Heart right ventricle (tissue), 16 donors: ENCODE results near the gene CLEC19A. TPM values are rescaled to one million over a fixed set of nuclear protein-coding genes. Genes with fewer than 3 reads are reported as not detected.

Experiments used
- ATAC-seq, 8 donors: fragments of 200-7000 bp; cut with Tn5 transposase; one replicate each; pipeline ENCODE4 v1.9.1; 2020; ENCODE audit warnings: mild to moderate bottlenecking in 8 of 8, moderate library complexity in 8 of 8, moderate number of reproducible peaks in 1 of 8
- DNase-seq, 2 donors: peaks; one replicate each; pipeline ENCODE4 v3.0.0-alpha.2; 2020
- H3K27ac ChIP-seq, 10 donors: fragments of 200-600 bp; sonication (generic) in 2 of 10; one replicate each; pipeline versions ENCODE4 v1.5.0 to v1.8.0; 2020 to 2022; ENCODE audit warnings: mild to moderate bottlenecking in 3 of 10
- H3K27me3 ChIP-seq, 7 donors: fragments of 200-600 bp; one replicate each; pipeline ENCODE4 v1.8.0; 2021 to 2022; ENCODE audit warnings: mild to moderate bottlenecking in 2 of 7
- H3K36me3 ChIP-seq, 9 donors: fragments of 200-600 bp; sonication (generic) in 1 of 9; one replicate each; pipeline versions ENCODE4 v1.5.0 to v1.8.0; 2020 to 2022; ENCODE audit warnings: mild to moderate bottlenecking in 2 of 9
- H3K4me1 ChIP-seq, 9 donors: fragments of 200-600 bp; sonication (generic) in 1 of 9; one replicate each; pipeline versions ENCODE4 v1.5.0 to v1.8.0; 2020 to 2022; ENCODE audit warnings: mild to moderate bottlenecking in 4 of 9
- H3K4me3 ChIP-seq, 10 donors: fragments of 200-600 bp; sonication (generic) in 2 of 10; one replicate each; pipeline versions ENCODE4 v1.5.0 to v1.8.0; 2020 to 2022; ENCODE audit warnings: mild to moderate bottlenecking in 7 of 10, moderate library complexity in 2 of 10
- H3K9me3 ChIP-seq, 11 donors: fragments of 200-600 bp in 10 of 11; sonication (generic) in 2 of 11; one replicate each; pipeline versions ENCODE4 v1.5.0 to v1.8.0; 2013 to 2022; ENCODE audit warnings: mild to moderate bottlenecking in 2 of 11, control low read depth in 1 of 11, moderate library complexity in 1 of 11
- WGBS, 2 donors: extraction: QIAGEN DNeasy Blood & Tissue Kit; methylation state at CpG; one replicate each; pipeline ENCODE4 v1.1.7; 2013; ENCODE audit warnings: inconsistent platforms in 1 of 2; 5-methylcytosine and 5-hydroxymethylcytosine counted together
- intact Hi-C, 10 donors: fragments of 100-400 bp; cut with DNase I; formaldehyde crosslinking; loops; one replicate each; pipeline versions ENCODE4 v1.11.1 to v1.14.2; 2022
- polyA plus RNA-seq, 2 donors: library from polyadenylated mRNA; stranded (reverse); fragments of 200-250 nt; gene quantifications; one replicate each; pipeline ENCODE4 v1.2.3, GENCODE V29; 2013
- total RNA-seq, 10 donors: library from RNA; stranded (reverse); fragmentation: NEBNext Ultra II Directional in 3 of 10; extraction: Animal tissue kit (Norgen Biotek cat#: 25700) in 3 of 10; gene quantifications; one replicate each; pipeline versions ENCODE4 v1.2.1 to v1.2.4, GENCODE V29; 2021 to 2023
- TF ChIP-seq, protein P1 (sequence below), 9 donors: fragments of 200-600 bp; sonication (generic) in 2 of 9; IDR thresholded peaks; one replicate each; pipeline versions ENCODE4 v1.5.0 to v1.8.0; 2021 to 2022; ENCODE audit warnings: antibody characterized with exemption in 9 of 9, mild to moderate bottlenecking in 5 of 9, moderate library complexity in 1 of 9
- donor health status: Arrhythmogenic right ventricular cardiomyopathy.
- donor health status: ischemic (EF 13 %, LVEDD 7.1; RV severe dilation, severe dysfunction).
- donor health status: healthy with polysubstance abuse.
- donor health status: DM: no; HTN: yes; CAD: no.
- donor health status: DM: no; HTN: no; CAD: no.
- donor health status: ischemic (EF 25% LVEDD 6.9; RV normal size, moderate dysfunction).
- donor health status: ischemic (EF 25% LVEDD 5.7; RV mildly dilated, moderate dysfunction).
- donor health status: healthy.
- donor health status: DM: yes; HTN: yes; CAD: no.
- donor health status: Ischemic cardiomyopathy.
- donor health status: ischemic (EF 35%, LVEDD 5.7; RV mildly dilated, moderate dysfunction).
- donor health status: nonischemic (EF 11% LVEDD 7.7; RV severe dilation, severe dysfunction).
- donor health status: DM: yes; HTN: yes; CAD: no.
- donor health status: PGD.
- donor health status: ischemic (EF 29% LVEDD 5.4; RV normal size, mild dysfunction).
- donor health status: nonischemic (EF 23%, LVEDD 6.1; RV moderate dilation, normal function).

The CLEC19A gene
- total and polyA plus RNA-seq, 12 donors = not detected

DNA sequence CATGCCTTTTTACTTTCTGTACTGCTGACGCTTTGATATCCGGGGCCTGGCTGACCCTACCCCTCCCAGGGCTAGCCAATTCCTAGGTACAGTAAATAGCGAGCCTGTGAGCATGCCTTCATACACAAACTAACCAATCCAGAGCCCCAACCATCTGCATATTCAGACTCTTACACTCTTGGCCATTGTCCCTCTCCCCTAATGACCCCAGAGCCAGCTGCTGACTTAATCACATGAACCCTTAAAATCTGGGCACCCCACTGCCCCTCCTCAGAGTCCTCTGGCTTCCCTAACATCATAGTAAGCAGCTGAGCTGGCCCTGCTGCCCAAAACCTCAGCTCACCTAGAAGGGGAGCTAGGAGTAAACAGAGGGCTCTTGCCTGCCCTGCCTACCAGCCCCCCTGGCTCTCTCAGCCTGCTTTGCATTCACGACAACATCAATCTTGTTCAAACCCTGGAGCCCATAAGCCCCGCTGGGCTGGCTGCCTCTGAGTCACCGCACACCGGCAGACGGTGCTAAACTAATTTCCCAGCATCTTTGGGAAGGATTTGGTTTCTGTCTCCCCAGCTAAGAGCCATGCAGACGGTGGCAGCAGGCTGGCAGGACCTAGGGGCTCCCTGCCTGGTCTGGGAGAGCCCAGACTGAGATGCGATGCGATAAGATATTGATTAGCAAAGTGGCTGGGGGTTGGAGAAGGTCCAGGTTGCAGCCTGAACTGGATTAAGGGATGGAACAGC is 63.2 kb downstream of the CLEC19A start:
- Histone ChIP-seq H3K9me3 (no peaks in the 10 kb centered on the region), H3K27me3 (peaks cover 0 to 35% (median 33%) of the 10 kb centered on the region in 7 donors), H3K36me3 (no peaks in the 10 kb centered on the region), H3K27ac (no peak overlapping the region), H3K4me1 (no peaks in the 10 kb centered on the region), H3K4me3 (no peak overlapping the region)
- 9 to 12% methylated on average over 11 of the region's 11 CpGs for WGBS, 2 donors
- DNase-seq = no peak
- ATAC-seq = no peak
- TF ChIP-seq, protein P1, sequence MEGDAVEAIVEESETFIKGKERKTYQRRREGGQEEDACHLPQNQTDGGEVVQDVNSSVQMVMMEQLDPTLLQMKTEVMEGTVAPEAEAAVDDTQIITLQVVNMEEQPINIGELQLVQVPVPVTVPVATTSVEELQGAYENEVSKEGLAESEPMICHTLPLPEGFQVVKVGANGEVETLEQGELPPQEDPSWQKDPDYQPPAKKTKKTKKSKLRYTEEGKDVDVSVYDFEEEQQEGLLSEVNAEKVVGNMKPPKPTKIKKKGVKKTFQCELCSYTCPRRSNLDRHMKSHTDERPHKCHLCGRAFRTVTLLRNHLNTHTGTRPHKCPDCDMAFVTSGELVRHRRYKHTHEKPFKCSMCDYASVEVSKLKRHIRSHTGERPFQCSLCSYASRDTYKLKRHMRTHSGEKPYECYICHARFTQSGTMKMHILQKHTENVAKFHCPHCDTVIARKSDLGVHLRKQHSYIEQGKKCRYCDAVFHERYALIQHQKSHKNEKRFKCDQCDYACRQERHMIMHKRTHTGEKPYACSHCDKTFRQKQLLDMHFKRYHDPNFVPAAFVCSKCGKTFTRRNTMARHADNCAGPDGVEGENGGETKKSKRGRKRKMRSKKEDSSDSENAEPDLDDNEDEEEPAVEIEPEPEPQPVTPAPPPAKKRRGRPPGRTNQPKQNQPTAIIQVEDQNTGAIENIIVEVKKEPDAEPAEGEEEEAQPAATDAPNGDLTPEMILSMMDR (IDR thresholded peaks at IDR 0.05) = no peak
- intact Hi-C loops = no loop called here

DNA sequence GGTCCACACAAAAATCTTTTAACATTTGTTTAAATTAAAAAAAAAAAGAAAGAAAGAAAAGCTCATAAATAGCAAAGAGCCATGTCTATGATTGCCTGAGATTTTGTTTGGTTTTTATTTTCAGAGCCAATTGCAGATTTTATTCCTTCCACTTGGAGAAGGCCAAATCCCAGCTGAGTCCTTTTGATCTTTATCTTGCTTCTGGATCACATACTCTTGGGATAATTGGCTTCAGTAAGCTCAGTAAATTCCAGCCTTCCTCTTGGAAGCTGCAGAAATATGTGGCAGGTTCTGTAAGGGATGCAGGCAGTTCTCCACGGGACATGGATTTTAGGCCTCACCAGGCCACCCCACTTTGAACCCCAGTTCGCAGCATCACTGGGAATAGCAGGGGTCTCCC is 68.8 kb downstream of the CLEC19A start:
- no peak overlapping the region for H3K27ac ChIP-seq
- H3K4me3 ChIP-seq = no peak overlapping the region
- no peaks in the 10 kb centered on the region for H3K9me3 ChIP-seq
- H3K27me3 ChIP-seq = peaks cover 0 to 12% (median 4%) of the 10 kb centered on the region in 7 donors
- TF ChIP-seq, protein P1 (IDR thresholded peaks at IDR 0.05) = no peak
- 61 to 64% methylated on average over 2 of the region's 2 CpGs for WGBS, 2 donors
- intact Hi-C loops = no loop called here
- no peak for DNase-seq
- H3K4me1 ChIP-seq = no peaks in the 10 kb centered on the region
- no peaks in the 10 kb centered on the region for H3K36me3 ChIP-seq
- ATAC-seq = no peak

DNA sequence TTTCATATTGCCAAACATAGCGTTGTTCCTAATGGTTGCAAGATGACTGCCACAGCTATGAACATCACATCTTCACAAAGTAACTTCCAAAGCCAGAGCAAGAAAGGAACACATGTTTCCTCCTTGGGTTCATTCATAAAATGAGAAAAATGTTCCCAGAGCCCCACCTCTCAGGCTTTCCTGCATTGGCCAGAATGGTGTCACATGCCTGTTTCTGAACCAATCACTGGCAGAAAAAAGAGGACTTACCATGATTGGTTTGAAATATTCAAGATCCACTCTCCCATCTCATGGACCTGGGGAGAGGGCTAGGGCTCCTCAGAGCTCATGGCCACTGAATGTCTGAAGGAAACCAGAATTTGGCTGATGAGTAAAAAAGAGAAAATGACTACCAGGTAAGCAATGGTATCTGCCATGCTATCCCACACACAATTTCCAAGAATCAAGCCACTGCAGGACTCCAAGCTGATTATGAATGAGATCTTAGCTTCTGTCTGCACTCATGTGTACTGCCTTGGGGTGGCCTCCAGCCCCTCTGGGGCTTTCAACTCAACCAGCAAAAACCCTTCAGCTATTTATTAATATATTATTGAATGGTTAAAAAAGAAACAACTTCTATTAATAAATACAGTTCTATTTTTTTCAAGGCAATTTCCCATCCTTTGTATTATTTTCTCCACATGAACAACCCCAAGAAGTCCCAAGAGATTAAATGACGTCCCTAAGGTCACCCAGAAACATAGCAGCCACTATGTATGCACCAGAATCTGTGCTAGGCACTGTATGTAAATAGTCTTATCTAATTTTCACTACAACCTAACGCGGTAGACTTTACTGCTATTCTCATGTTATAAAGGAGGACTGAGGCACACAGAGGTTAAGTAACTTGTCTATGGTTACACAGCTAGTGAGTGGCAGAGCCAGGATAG is 70.8 kb downstream of the CLEC19A start:
- Histone ChIP-seq H3K27ac (no peak overlapping the region), H3K4me1 (no peaks in the 10 kb centered on the region), H3K9me3 (no peaks in the 10 kb centered on the region), H3K27me3 (peaks cover 0 to 13% (median 0%) of the 10 kb centered on the region in 7 donors), H3K36me3 (no peaks in the 10 kb centered on the region), H3K4me3 (no peak overlapping the region)
- 63 to 66% methylated on average over 4 of the region's 4 CpGs for WGBS, 2 donors
- intact Hi-C loops = no loop called here
- ATAC-seq (no peak), DNase-seq (no peak)
- TF ChIP-seq, protein P1 (IDR thresholded peaks at IDR 0.05) = no peak

DNA sequence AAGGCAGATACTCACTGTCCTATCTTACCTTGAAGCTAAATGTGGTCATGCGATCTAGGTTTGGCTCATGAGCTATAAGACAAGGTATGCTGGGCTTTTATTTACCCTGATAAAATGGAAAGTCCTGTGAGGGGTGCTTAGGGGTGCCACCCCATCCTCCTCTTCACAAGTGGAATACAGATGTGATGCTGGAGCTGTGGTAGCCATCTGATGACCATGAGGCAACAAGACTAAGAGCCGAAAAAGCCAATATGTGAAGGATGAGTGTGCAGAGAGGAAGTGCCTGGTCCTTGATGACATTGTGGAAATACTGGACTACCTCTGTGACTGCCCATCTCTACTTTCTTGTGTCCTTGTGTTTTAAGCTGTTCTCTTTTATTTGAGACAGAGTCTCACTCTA is 74.0 kb downstream of the CLEC19A start:
- ATAC-seq = no peak
- WGBS, 2 donors = 94 to 95% methylated on average over 2 of the region's 2 CpGs
- no peaks in the 10 kb centered on the region for H3K36me3 ChIP-seq
- no peak for DNase-seq
- no peaks in the 10 kb centered on the region for H3K9me3 ChIP-seq
- H3K27me3 ChIP-seq = peaks cover 0 to 16% (median 3%) of the 10 kb centered on the region in 7 donors
- no peak overlapping the region for H3K27ac ChIP-seq
- intact Hi-C loops = no loop called here
- H3K4me3 ChIP-seq = no peak overlapping the region
- TF ChIP-seq, protein P1 (IDR thresholded peaks at IDR 0.05) = no peak
- no peaks in the 10 kb centered on the region for H3K4me1 ChIP-seq

Other genes with a start within 250 kb of the CLEC19A start
- 10 to 100 TPM; 37.0 to 52.9 (median 43.6) TPM for gene COQ7, start 218.1 kb upstream of the CLEC19A start, total RNA-seq
- gene COQ7, start 218.1 kb upstream of the CLEC19A start, polyA plus RNA-seq = 10 to 100 TPM; 21.3 to 24.2 TPM
- gene ITPRIPL2, start 171.8 kb upstream of the CLEC19A start, total RNA-seq = 10 to 100 TPM; 11.5 to 30.6 (median 13.8) TPM
- 1 to 10 TPM; 5.0 to 5.2 TPM for gene ITPRIPL2, start 171.8 kb upstream of the CLEC19A start, polyA plus RNA-seq
- gene SYT17, start 117.5 kb upstream of the CLEC19A start, total RNA-seq = 1 to 10 TPM in 3 of 10 donors, under 1 TPM in 7; 0.20 to 1.3 (median 0.69) TPM
- gene SYT17, start 117.5 kb upstream of the CLEC19A start, polyA plus RNA-seq = under 1 TPM; 0.41 to 0.51 TPM
- under 1 TPM in 3 of 10 donors, not detected in 7; 0.09 to 0.13 (median 0.11) TPM for gene TMC5, start 132.2 kb downstream of the CLEC19A start, total RNA-seq
- under 1 TPM in 1 of 2 donors, not detected in 1; under 0.01 TPM for gene TMC5, start 132.2 kb downstream of the CLEC19A start, polyA plus RNA-seq
- gene GDE1, start 236.4 kb downstream of the CLEC19A start, total RNA-seq = 100 to 1,000 TPM in 7 of 10 donors, 10 to 100 TPM in 3; 82.6 to 128 (median 113) TPM
- gene GDE1, start 236.4 kb downstream of the CLEC19A start, polyA plus RNA-seq = 10 to 100 TPM; 31.9 to 62.3 TPM
- gene CCP110, start 238.2 kb downstream of the CLEC19A start, total RNA-seq = 1 to 10 TPM; 6.2 to 8.8 (median 7.9) TPM
- gene CCP110, start 238.2 kb downstream of the CLEC19A start, polyA plus RNA-seq = 1 to 10 TPM; 2.4 to 4.3 TPM